NCI-H1694 treated with DMSO at 0.1 percent for 48 hours (cell line): ENCODE data around the gene CNTNAP2.
"Not testable (repeated sequence)": the region's sequence is repeated elsewhere in the genome, so short reads cannot be mapped to it uniquely, and the experiment has no call there.

Experiments used
- DNase-seq: peaks from one replicate; lab custom pipeline; 2025; lab: John Stamatoyannopoulos, UW

The CNTNAP2 gene

DNA sequence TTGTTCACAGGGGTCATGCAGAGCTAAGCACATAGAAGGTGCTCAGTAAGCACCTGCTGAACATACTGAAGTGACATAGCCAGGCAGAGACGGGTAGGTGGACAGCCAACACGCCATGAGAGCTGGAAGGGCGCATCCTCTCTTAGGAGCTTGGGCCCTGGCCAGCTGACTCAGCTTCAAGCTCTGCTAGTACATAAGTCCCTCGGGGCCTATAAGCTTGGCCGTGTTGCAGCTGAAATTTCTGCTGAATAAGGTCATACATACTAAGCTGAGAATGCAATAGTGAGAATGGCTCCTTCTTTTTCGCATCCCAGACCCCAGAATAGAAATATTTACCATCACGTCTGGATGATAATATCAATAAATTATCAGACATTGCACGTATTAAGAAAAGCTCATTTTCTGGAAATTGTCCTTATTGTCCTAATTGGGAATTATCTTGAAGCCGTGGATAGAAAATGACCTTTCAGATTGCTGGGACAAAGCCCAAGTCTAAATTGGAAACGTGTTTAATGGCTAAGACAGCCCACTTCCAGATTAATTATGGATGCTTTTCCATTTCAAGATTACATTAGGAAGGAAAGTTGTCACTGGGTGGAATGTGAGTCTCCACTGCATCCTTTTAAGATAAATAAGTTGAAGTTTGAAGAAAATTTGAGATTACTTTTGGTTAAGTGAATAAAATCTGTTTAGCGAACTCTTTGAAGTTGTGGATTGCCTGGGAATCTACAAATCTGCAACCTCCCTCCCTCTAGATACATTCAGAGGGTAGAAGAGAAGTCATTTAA lies 2186.9 kb downstream of the CNTNAP2 start:
- no peak for DNase-seq

DNA sequence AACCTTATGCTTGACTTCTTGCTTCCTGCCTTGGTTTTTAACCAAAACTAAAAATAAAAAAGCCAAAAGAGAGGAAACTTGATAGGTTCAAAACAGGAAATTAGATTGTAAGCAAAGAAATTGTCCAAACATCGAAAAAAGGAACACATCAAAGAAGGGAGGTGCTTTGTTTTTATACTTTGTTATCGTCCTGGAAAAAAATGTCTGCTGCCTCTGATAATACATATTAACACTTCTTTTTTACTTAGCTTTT lies 2187.4 kb downstream of the CNTNAP2 start:
- no peak for DNase-seq

DNA sequence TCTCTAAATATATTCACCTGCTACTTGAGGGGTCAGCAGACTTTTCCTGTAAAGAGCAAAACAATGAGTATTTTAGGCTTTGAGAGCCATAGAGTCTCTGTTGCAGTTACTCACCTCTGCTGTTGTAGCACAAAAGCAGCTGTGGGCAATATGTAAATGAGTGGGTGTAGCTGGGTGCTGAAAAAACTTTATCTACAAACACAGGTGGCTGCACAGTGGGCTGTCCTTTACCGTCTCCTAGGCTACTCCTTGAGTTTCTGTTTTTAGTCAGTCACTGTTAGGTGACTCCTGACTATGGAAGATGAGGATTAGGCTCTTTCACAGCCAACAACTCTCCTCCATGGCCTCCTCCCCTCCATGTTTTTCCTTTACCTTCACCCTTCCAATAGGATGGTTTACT lies 2187.9 kb downstream of the CNTNAP2 start:
- no peak for DNase-seq

DNA sequence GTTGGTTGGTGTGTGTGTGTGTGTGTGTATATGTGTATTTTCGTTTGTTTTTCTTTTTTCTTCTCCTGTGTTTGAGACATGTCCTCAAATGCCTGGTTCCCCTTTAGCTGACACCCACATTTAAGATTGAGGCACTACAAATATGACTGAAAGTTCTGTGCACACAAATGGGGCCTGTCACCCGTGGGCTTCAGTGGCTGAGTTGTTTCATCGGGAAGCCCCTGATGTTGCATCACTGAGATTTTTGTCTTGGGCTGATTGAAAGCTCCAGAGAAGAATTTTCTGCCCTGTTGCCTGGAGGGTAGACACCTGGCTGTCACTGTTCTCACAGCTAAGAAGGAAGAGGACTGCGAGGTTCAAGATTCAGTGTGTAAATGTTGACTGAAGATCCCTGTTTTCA lies 2190.2 kb downstream of the CNTNAP2 start:
- DNase-seq, result no peak

DNA sequence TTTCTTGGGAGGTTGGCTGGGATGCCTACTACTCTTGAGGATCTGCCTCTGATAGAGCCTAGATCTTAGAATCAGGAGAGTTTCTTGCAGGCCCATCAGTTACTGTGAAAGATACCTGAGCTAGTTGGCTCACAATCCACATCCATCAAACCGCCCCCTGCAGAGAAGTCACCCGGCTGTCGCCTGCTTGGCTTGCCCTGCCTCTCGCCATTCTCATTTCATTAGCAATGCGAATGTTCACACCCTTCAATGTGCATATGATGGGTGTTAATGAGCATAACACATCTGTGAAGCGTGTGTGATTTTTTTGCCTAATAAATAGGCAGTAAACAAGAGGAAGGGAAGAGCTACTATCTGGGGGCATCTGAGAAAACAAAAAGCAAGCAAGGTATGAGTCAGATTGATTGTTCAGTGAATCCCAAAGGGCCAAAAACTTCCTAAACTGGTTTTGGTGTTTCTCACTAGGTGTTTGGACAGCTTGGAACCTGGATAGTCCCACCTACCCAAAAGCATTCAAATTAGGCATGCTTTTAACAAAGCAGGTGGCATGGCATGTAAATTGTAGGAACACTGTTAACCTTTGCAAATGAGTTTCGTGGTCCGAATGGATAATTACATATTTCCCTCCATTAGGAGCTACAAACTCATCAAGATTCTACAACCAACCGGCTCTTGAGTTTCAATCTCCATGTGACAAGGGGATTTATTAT lies 2201.7 kb downstream of the CNTNAP2 start:
- DNase-seq, result no peak

DNA sequence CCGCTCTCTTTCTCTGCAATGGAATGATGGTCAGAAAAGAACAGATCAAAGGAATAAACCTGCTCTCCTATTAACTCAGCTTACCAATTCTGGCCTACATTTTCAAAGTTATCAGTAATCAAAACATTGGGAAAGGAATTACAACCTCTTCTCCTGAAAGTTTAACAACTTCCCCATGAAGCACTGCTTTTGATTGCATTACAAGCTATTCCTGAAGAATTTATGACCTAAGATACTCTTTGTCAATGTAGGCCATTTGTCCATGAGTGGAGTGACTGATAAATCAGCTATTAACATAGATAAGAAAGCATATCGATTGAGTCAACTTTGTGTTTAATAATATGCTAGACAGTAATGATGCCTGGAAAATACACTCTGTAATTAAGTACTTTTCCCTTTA lies 2202.2 kb downstream of the CNTNAP2 start:
- no peak for DNase-seq

DNA sequence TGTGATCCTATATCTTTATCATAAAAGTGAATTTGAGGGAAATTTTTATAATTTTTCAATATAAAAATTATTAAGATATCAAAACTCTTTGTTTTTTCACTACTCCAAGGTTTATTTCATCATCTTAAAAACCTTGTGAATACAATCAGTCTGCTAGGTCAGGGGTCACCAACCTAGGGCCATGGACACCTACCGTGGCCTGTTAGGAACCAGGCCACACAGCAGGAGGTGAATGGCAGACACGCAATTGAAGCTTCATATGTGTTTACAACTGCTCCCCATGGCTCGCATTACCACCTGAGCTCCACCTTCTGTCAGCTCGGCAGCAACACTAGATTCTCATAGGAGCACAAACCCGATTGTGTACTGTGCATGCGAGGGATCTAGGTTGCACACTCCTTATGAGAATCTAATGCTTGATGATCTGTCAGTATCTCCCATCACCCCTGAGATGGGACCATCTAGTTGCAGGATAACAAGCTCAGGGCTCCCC lies 2202.8 kb downstream of the CNTNAP2 start:
- DNase-seq, result no peak

DNA sequence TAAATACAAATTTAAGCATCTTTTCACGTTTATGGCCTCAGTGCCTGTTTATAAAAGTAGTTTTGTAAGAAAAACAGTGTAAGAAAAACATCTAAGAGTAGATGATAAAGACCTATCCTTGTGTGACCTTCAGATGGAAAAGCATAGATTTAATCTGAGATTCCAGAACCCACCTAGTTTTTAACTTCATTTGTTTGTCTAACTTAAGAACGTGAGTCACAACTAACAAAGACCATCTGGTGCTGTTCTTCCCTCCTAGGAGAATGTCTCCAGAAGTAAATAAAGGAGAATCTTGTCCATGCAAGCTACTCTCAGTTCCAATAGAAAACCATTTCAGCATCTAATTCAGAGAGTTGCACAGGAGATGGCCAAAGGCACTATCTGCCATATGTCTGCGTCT lies 2208.6 kb downstream of the CNTNAP2 start:
- DNase-seq, result no peak

DNA sequence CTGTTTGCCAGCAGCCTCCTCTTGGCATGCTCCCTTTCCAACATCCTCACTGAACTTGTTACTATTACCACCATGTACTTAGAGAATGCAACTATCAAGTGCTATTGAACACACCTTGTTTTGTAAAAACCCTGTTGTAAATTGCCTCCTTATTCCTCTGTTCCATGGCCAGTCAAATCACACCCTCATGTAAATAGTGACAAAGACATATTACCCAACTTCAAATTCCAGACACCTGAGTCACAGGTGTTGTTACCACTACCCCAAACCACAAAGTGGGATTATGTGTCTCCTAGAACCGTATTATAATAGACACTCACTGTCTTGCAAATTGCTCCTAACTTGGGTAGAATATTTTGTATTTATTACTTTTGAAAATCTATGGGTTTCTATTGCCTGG lies 2210.8 kb downstream of the CNTNAP2 start:
- no peak for DNase-seq

DNA sequence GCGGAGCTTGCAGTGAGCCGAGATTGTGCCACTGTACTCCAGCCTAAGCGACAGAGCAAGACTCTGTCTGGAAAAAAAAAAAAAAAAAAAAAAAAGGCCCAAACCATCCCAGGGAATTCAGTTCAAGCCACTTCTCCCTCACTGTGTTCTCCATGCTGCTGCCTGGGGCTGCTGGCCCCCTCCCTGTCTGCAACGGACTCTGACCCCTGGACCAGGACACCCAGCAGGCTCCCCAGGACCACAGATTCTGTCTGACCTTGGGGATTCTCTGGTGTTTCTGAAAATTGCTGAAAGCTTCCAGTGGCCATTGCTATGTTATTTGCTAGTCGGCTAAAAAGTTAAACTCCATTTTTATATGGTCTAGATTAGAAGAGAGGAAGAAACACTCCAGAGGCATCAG lies 2212.3 kb downstream of the CNTNAP2 start:
- DNase-seq, result no peak

DNA sequence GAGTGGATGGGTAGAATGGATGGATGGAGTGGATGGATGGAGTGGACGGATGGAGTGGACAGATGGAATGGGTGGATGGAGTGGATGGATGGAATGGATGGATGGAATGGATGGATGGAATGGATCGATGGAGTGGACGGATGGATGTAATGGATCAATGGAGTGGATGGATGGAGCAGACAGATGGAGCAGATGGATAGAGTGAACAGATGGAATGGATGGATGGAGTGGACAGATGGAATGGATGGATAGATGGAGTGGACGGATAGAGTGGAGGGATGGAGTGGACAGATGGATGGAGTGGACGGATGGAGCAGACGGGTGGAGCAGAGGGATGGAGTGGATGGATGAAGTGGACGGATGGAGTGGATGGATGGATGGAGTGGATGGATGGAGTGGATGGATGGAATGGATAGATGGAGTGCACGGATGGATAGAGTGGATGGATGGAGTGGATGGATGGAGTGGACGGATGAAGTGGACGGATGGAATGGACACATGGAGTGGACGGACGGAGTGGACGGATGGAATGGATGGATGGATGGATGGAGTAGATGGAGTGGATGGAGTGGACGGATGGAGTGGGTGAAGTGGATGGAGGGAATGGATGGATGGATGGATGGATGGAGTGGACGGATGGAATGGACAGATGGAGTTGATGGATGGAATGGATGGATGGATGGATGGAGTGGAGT lies 2213.7 kb downstream of the CNTNAP2 start:
- no peak for DNase-seq

DNA sequence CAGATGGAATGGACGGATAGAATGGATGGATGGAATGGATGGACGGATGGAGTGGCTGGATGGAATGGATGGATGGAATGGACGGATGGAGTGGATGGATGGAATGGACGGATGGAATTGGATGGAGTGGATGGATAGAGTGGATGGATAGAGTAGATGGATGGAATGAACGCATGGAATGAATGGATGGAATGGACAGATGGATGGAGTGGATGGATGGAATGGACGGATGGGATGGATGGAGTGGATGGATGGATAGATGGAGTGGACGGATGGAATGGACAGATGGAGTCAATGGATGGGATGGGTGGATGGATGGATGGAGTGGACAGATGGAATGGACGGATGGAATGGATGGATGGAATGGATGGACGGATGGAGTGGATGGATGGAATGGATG lies 2214.2 kb downstream of the CNTNAP2 start:
- no peak for DNase-seq

DNA sequence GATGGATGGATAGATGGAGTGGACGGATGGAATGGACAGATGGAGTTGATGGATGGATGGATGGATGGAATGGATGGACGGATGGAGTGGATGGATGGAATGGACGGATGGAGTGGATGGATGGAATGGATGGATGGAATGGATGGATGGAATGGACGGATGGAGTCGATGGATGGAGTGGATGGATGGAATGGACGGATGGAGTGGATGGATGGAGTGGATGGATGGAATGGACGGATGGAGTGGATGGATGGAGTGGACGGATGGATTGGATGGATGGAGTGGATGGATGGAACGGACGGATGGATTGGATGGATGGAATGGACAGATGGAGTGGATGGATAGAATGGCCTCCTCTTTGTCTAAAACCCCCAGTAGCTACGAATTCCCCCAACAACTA lies 2214.9 kb downstream of the CNTNAP2 start:
- not testable (repeated sequence) for DNase-seq

DNA sequence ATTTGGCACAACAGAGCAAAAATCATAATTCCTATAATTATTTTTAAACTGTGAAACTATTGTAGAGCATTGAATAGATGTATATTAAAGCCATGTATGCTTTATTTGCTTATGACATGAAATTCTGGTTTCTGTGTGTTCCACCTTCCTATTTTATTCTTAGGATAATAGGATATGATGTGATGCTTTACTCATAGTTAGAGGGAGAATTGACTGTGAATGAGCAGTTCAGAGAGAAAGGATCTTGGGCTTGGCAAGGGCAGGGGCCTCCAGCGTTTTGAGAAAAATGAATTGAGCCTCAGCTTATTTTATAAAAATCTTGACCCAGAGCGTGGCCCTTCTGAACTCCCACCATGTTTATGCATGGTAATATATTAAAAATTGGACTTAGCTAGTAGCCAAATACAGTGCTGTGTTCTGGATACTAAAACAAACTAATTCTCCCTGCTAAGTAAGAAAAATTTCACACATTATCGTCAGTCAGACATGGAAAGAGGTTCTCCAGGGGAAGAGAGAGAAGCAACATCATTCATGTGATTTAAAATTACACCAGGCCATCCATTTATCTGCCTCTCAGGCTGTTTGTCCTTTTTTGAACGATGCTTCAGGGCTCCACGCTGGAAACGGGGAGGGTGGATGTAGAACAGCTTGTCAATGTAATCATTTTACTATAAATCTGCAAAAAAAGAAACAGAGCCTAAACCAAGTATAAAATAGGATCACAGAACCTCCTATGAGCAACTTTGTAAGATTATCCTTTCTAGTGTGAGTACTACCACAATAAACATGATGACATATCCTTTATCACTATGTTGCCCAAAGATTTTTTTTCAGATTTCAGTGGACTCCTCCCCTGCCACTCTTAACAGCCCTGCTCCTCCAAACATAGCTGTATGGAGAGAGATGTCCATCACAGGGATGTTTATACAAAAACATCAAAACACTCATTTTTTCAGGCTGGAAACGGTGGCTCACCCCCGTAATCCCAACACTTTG lies 2215.9 kb downstream of the CNTNAP2 start:
- DNase-seq, result no peak

DNA sequence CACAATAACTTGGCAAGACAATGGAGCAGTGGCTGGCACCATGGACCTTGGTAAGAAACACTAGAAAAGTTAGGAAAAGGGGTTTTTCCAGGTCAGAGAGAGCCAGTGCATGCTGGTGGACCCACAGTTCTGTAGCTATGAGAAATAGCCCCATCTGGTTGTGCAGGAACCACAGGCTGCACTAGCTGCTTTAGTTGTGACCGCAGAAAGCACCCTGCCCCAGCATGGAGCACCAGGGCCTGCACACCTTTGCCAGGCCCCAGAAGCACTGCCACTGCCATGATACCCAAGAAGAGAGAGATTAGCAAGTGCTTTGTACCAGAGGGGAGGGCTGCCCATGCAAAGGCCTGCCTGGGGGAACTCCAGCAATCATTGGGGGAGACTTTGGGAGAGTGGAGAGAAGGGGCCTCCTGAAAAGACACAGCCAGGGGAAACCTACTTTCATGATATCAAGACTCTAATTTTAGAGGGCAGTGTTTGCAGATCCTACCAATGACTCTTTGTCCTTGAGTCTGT lies 2217.9 kb downstream of the CNTNAP2 start:
- DNase-seq, result no peak

DNA sequence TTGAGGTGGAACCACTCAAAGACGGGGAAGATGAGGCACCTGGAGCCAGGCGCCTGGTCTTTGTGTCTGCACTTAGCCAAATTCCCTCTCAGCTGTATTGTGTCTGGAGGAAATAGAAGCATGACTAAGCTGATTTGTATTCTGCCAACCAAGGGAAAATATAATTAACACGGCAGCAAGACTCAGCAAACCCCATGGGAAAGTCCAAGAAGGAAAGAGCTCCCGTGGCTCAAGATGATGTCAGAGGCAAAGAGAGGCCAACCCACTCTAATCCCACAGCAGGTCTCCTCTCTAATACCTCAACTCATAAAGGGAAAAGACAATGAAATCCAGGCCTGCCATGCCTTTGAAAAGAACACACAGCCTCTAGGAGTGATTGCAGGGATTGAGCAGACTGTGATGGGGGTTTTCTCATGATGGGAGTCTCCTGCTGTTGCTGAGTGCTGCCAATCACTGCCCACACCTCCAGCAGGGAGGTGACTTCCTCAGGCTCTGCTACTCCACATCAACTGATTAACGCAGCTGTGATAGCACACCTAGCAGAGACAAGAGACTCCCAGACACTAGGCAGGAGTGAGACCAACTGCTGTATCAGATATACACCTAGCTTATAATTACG lies 2218.5 kb downstream of the CNTNAP2 start:
- no peak for DNase-seq

DNA sequence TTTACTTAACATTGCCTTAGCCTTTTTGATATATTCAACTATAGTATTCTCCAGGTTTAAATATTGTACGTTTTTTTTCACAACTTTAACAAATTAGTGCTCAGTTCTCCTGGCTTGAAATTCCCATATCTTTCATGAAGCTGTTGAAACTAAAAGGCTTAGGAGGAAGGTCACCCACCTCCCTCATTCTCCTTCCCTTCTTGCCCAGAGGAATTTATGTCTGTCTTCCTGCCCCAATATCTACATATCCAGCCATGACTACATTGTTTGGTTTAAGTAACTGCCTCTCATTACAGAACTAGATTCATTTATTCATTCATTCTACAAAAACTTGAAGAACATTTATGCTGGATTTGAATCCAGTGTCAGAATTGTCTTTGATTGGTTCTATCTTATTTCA lies 2219.2 kb downstream of the CNTNAP2 start:
- DNase-seq, result no peak

DNA sequence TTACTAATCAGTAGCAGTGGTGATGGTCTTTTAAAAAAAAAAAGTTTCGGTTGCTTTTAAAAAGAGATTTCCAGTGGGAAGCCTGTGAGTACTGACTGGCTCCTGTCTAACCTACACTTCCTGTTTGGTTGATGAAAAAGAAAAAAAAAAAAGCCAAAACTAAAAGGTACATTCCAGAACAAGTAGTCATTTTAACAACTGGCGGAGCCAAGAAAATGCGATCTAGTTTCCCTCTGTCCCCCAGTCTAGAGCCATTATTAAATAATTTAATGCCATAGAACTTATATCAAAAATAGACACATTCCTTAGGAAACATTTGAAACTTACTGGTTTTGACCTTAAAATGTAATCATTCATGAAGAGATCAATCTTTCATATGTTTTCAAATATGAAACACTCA lies 2219.8 kb downstream of the CNTNAP2 start:
- no peak for DNase-seq

DNA sequence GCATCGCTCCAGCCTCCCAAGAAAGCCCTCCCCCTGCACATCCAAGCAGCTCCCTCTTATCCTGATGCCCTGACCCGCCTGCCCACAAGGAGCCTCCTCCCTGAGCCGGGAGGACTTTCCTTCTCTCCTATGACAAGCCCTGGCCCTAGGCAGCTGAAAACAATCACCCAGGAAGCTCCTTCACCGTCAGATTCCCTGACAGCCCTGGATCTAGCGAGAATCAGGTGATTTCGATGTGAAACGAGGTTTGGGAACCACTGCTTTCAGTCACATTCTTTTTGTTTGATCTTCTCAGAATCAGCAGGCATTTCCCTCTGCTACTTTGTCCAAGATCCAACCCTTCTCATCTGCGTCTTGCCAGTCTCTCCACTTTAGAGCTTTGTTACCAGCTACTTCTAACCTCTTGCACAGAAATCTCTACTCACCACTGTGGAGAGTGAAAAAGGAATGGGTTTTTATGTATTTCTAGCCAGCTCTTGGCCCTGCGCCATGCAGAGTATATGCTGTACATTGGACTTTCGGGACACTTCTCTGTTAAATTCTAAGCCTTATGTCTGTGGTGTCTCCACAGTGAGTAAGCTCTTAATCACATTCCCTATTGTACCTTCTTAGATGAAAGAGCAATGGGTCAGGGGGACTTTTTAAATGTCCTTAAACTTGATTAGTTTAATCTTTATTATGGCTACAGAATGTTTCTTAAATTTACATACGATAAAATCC lies 2220.8 kb downstream of the CNTNAP2 start:
- no peak for DNase-seq

DNA sequence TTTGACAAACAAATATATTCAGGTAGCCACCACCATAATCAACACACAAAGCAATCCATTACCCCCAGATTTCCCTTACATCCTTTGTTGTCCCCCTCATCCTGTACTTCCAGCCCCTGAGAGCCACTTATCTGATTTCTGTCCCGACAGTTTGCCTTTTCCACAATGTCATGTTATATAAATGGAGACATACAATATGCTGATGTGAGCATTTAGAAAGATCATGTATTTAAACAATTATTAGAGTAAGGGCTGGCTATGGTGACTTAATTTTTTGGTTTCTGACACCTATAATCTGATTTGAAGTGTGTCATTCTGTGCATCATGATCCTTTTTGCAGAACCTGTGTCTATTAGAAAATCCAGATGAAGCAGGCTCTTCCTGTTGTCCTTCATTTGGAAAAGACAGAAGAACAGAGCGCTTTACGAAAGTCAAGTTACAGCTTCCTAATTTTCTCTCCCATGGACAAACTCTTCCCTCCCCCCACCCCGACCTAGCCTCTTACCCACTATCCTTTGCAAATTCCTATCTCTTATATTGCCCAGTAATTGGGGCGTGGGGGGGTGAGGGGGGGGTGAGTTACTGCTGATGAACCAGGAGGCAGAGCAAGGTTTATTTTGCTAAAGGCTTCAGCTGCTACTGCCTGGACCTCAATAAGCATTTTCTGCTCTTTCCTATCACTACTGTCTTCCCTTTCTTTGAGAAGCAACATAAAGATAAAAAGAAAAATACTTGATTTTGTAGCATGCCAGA lies 2221.6 kb downstream of the CNTNAP2 start:
- DNase-seq, result no peak
